Measurements from ENCODE around the gene SLC39A6. TPM values are rescaled to one million over a fixed set of nuclear protein-coding genes. Genes with fewer than 3 reads are reported as not detected.
A peak's percentile ranks its signal among the peaks of the same experiment; 100 is the strongest.

Gene SLC39A6
- total RNA-seq, 3 donors from 2014 or later (not counting 1 experiment from before 2014, with no cell fraction given) = 15.2 to 18.8 (median 18.1) TPM

GRCh38 chr18:36064027-36064808, 64.9 kb downstream of the SLC39A6 start:
- Mint-ChIP-seq H3K27me3 (ENCODE audit: low read depth in 2 of 2) (no peaks in the 10 kb centered on the region), H3K4me1 (peaks cover 34 to 43% of the 10 kb centered on the region in 2 donors), H3K4me3 (no peak overlapping the region), H3K27ac (peak overlapping the region in 1 of 2 donors; percentile 69), H3K9me3 (no peaks in the 10 kb centered on the region), H3K36me3 (no peaks in the 10 kb centered on the region)
- DNase-seq = no peak
- Histone ChIP-seq H3K9me3 (ENCODE audit: control insufficient read depth, insufficient read depth, low read length) (no peaks in the 10 kb centered on the region), H3K4me1 (ENCODE audit: control insufficient read depth, insufficient read depth, low read length) (peaks cover 4% of the 10 kb centered on the region), H3K27me3 (ENCODE audit: control insufficient read depth, insufficient read depth, low read length) (no peaks in the 10 kb centered on the region), H3K27ac (ENCODE audit: low read length) (no peak overlapping the region), H3K4me3 (ENCODE audit: low read length) (no peak overlapping the region), H3K36me3 (ENCODE audit: control insufficient read depth, insufficient read depth, low read length) (no peaks in the 10 kb centered on the region)
- no peak for TF ChIP-seq CTCF (IDR thresholded peaks at IDR 0.05)
- no peak for ATAC-seq
- intact Hi-C loops (cut with micrococcal nuclease) = no loop called here
- 97% methylated on average over 31 of the region's 31 CpGs for WGBS (ENCODE audit: insufficient coverage)

- no peak for ATAC-seq
Observed at GRCh38 chr18:36058674-36059073, 70.5 kb downstream of the SLC39A6 start.

More at GRCh38 chr18:36058674-36059073, 70.5 kb downstream of the SLC39A6 start:
- no peak for DNase-seq
- Mint-ChIP-seq H3K27ac (no peak overlapping the region), H3K9me3 (no peaks in the 10 kb centered on the region), H3K27me3 (ENCODE audit: low read depth in 2 of 2) (no peaks in the 10 kb centered on the region), H3K36me3 (no peaks in the 10 kb centered on the region), H3K4me1 (peaks cover 15 to 17% of the 10 kb centered on the region in 2 donors), H3K4me3 (no peak overlapping the region)
- Histone ChIP-seq H3K4me3 (ENCODE audit: low read length) (no peak overlapping the region), H3K4me1 (ENCODE audit: control insufficient read depth, insufficient read depth, low read length) (no peaks in the 10 kb centered on the region), H3K9me3 (ENCODE audit: control insufficient read depth, insufficient read depth, low read length) (no peaks in the 10 kb centered on the region), H3K36me3 (ENCODE audit: control insufficient read depth, insufficient read depth, low read length) (no peaks in the 10 kb centered on the region), H3K27ac (ENCODE audit: low read length) (no peak overlapping the region), H3K27me3 (ENCODE audit: control insufficient read depth, insufficient read depth, low read length) (no peaks in the 10 kb centered on the region)
- intact Hi-C loops (cut with micrococcal nuclease) = no loop called here
- whole genome bisulfite sequencing (ENCODE audit: insufficient coverage) = 100% methylated on average over 1 of the region's 3 CpGs
- no peak for TF ChIP-seq CTCF (IDR thresholded peaks at IDR 0.05)

Other genes starting within 250 kb of the SLC39A6 start
- 10 to 100 TPM; 20.4 to 24.4 (median 23.3) TPM for gene RPRD1A, start 61.8 kb downstream of the SLC39A6 start, total RNA-seq
- 100 to 1,000 TPM; 119 to 135 (median 129) TPM for gene ELP2, start 559 bp upstream of the SLC39A6 start, total RNA-seq
- gene MOCOS, start 58.2 kb upstream of the SLC39A6 start, total RNA-seq = under 1 TPM; 0.10 to 0.24 (median 0.16) TPM
- gene FHOD3, start 168.4 kb upstream of the SLC39A6 start, total RNA-seq = not detected